Hematopoietic multipotent progenitor cell treated with erythropoietin and hydrocortisone succinate and interleukin-3 and kit ligand, for 8 days (in vitro differentiated cells): ENCODE data around the gene TXNDC12.
A peak's percentile ranks its signal among the peaks of the same experiment; 100 is the strongest.

Experiments
- DNase-seq: peaks from one replicate; pipeline ENCODE4 v3.0.0-alpha.2; 2015

Gene TXNDC12

GRCh38 chr1:51990478-51990965, 64.5 kb downstream of the TXNDC12 start, which contains the start of gene RAB3B:
TSS of gene RAB3B (minus strand) at chr1:51990700. CDS start at chr1:51977117, 13,583 bp downstream.
- peak; percentile 28 for DNase-seq

- DNase-seq = no peak
These were observed 65.2 kb downstream of the TXNDC12 start for GRCh38 chr1:51989582-51990477.

DNA sequence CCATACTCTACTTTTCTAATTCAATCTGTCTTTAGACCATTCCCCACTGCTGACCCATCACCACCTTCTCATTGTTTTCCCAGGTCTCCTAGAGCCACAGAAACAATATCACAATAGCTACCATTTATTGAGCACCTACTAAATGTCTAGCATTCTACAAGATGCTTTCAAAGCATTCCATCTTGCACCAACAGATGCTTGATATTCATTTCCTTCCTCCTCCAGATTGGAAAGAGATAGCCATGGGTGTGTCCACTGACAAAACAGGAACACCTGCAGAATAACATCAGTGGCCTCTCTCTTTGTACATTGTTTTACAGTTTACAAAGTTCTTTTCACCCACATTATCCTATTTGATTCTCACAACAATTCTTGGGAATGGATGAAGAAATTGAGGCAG, 66.7 kb downstream of the TXNDC12 start:
- no peak for DNase-seq

- no peak for DNase-seq
These were observed 68.3 kb downstream of the TXNDC12 start for GRCh38 chr1:51986718-51987117.

- no peak for DNase-seq
These were observed 72.8 kb downstream of the TXNDC12 start for GRCh38 chr1:51982161-51982560.

DNA sequence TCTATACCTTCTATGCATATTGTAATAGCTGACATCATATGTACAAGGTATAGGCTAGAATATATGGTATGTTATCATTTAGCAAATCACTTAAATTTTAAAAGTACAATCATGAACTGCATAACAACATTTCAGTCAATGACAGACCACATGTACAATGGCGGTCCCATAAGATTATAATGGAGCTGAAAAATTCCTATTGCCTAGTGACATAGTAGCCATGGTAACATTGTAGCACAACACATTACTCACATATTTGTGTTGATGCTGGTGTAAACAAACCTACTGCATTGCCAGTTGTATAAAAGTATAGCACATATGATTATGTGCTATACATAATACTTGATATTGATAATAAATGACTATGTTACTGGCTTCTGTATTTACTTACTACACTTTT, 73.4 kb downstream of the TXNDC12 start:
- DNase-seq = no peak

- no peak for DNase-seq
These were observed 76.9 kb downstream of the TXNDC12 start for GRCh38 chr1:51978099-51978498.

GRCh38 chr1:51976846-51977602, 78.0 kb downstream of the TXNDC12 start:
- DNase-seq = no peak

GRCh38 chr1:51973587-51974474, 81.2 kb downstream of the TXNDC12 start:
- no peak for DNase-seq
